PFSK-1 (cell line): ENCODE results near the gene LRRC14B.

Source experiments
- FOXP2 ChIP-seq: optimal IDR thresholded peaks from 2 replicates; pipeline ENCODE3; 2011; ENCODE audit warnings: borderline replicate concordance, control low read depth, inconsistent platforms; ENCODE audit not compliant: insufficient read depth; ENCODE audit errors: extremely low read length, extremely low read depth
- POLR2AphosphoS5 ChIP-seq: IDR thresholded peaks from 2 replicates; pipeline ENCODE4 v1.6.1; 2012; ENCODE audit warnings: low read depth, mild to moderate bottlenecking, control low read depth, low read length, moderate library complexity
- SIN3A ChIP-seq: IDR thresholded peaks from 2 replicates; pipeline ENCODE4 v1.6.1; 2012; ENCODE audit warnings: mild to moderate bottlenecking, low read length, moderate library complexity, borderline replicate concordance; ENCODE audit not compliant: insufficient read depth
- TAF1 ChIP-seq: IDR thresholded peaks from 2 replicates; pipeline ENCODE4 v1.6.1; 2012; ENCODE audit warnings: low read length, control low read depth, borderline replicate concordance; ENCODE audit not compliant: insufficient read depth
- TF ChIP-seq, protein P1 (sequence below), 2 experiments: IDR thresholded peaks; 2 replicates each; pipeline versions ENCODE4 v1.6.1 to v1.8.0; 2011 to 2012; ENCODE audit warnings: low read depth in 2 of 2, low read length in 2 of 2, control low read depth in 1 of 2, inconsistent platforms in 1 of 2, mild to moderate bottlenecking in 1 of 2, moderate library complexity in 1 of 2; ENCODE audit not compliant: insufficient read depth in 1 of 2

Gene LRRC14B

GRCh38 chr5:204462-204861 is 13.2 kb downstream of the LRRC14B start:
- TF ChIP-seq, protein P1, sequence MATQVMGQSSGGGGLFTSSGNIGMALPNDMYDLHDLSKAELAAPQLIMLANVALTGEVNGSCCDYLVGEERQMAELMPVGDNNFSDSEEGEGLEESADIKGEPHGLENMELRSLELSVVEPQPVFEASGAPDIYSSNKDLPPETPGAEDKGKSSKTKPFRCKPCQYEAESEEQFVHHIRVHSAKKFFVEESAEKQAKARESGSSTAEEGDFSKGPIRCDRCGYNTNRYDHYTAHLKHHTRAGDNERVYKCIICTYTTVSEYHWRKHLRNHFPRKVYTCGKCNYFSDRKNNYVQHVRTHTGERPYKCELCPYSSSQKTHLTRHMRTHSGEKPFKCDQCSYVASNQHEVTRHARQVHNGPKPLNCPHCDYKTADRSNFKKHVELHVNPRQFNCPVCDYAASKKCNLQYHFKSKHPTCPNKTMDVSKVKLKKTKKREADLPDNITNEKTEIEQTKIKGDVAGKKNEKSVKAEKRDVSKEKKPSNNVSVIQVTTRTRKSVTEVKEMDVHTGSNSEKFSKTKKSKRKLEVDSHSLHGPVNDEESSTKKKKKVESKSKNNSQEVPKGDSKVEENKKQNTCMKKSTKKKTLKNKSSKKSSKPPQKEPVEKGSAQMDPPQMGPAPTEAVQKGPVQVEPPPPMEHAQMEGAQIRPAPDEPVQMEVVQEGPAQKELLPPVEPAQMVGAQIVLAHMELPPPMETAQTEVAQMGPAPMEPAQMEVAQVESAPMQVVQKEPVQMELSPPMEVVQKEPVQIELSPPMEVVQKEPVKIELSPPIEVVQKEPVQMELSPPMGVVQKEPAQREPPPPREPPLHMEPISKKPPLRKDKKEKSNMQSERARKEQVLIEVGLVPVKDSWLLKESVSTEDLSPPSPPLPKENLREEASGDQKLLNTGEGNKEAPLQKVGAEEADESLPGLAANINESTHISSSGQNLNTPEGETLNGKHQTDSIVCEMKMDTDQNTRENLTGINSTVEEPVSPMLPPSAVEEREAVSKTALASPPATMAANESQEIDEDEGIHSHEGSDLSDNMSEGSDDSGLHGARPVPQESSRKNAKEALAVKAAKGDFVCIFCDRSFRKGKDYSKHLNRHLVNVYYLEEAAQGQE (IDR thresholded peaks at IDR 0.05; ENCODE audit: insufficient read depth in 1 of 2, low read depth in 2 of 2, low read length in 2 of 2) = no peak
- TF ChIP-seq FOXP2 = no peak
- no peak for TF ChIP-seq POLR2AphosphoS5
- TF ChIP-seq TAF1 = no peak
- TF ChIP-seq SIN3A = no peak

GRCh38 chr5:204966-205670 is 13.8 kb downstream of the LRRC14B start:
- no peak for TF ChIP-seq TAF1
- no peak for TF ChIP-seq FOXP2
- TF ChIP-seq, protein P1 (IDR thresholded peaks at IDR 0.05; ENCODE audit: insufficient read depth in 1 of 2, low read depth in 2 of 2, low read length in 2 of 2) = no peak
- no peak for TF ChIP-seq POLR2AphosphoS5

GRCh38 chr5:206406-206805 is 15.1 kb downstream of the LRRC14B start:
- TF ChIP-seq FOXP2 (no peak), TAF1 (no peak), SIN3A (no peak), POLR2AphosphoS5 (no peak)
- TF ChIP-seq, protein P1 (IDR thresholded peaks at IDR 0.05; ENCODE audit: insufficient read depth in 1 of 2, low read depth in 2 of 2, low read length in 2 of 2) = no peak

DNA sequence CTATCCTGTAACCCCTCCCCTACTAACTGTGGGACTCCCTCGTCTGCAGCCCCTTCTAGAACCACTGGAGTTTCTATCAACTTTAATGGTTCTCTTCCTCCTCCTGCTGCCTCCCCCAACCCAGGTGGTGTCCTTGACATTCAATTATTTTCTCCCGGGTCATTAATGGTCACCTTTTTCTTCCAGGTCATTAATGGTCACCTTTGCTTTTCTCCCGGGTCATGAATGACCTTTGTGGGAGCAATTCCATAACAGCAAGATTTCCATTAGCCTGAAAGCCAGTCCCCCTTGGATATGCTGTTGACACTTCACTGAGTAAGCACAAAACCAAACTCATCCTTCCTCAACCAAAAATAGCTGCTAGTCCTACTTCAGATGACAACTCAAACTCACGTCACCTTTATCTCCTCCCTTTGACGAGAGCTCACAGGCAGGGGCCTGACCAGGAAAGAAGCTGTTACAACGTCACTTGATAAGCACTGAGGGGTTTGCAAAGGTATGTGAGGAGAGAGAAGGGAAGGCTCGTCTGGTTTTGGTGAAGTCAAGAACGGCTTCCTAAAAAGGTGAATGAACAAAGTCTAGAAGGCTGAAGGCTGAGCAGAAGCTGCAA is 15.7 kb downstream of the LRRC14B start:
- no peak for TF ChIP-seq POLR2AphosphoS5
- no peak for TF ChIP-seq SIN3A
- TF ChIP-seq, protein P1 (IDR thresholded peaks at IDR 0.05; ENCODE audit: insufficient read depth in 1 of 2, low read depth in 2 of 2, low read length in 2 of 2) = no peak
- no peak for TF ChIP-seq FOXP2
- TF ChIP-seq TAF1 = no peak

DNA sequence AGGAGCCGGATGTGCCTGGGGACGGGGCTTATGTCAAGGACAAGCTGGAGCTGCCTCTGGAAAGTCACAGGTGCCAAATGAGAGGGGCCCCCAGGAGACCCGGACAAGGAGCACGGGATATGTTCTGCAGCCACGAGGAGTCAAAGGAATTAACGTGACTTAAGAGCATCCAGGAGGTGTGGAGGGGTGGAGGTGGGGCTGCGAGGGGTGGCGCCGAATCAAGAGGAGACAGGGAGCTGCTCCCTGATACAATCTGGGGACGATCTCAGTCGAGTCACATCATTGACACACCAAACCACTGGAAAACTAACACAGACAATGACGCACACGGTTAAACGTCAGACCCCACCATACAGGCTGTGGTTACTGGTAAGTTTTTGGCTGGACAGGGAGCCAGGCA is 16.3 kb downstream of the LRRC14B start:
- TF ChIP-seq TAF1 = no peak
- no peak for TF ChIP-seq SIN3A
